Prostate gland (tissue), 2 donors: ENCODE results near the gene NRCAM.

Experiments used
- CTCF ChIP-seq, 4 experiments: fragments of 200-600 bp in 2 of 4; fragments of 450-650 bp in 2 of 4; sonication (generic) in 2 of 4; IDR thresholded peaks; 1 replicate in 3 of 4; 2 replicates in 1 of 4; pipeline ENCODE4 v1.5.1; 2016 to 2019; ENCODE audit warnings: antibody characterized with exemption in 4 of 4, mild to moderate bottlenecking in 2 of 4, moderate library complexity in 2 of 4
- POLR2A ChIP-seq: fragments of 450-650 bp; IDR thresholded peaks from one replicate; pipeline ENCODE4 v1.6.1; 2016; ENCODE audit warnings: antibody characterized with exemption, mild to moderate bottlenecking
- POLR2AphosphoS5 ChIP-seq: sonication (generic); formaldehyde crosslinking; IDR thresholded peaks from one replicate; pipeline ENCODE4 v1.6.1; 2017; ENCODE audit warnings: antibody characterized with exemption

DNA sequence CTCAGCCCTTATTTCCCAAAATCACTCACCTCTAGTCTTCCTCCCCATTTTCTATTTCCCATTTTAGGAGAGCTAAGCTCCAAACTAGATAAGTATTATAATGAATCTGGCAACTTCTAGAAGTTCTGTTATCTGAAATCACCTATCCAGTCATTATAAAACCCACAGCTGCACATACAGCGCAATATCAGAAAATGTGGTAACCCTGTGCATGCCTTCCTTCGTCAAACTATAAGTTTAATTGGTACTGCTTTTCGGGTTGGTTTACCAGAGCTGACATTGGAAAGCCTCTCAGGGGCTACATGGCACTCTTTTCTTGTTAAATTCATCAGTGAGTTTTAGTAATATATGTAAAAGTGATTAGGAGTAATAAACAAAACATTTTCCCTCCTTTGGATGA, 327.7 kb downstream of the NRCAM start:
- TF ChIP-seq CTCF (IDR thresholded peaks at IDR 0.05) (no peak), POLR2AphosphoS5 (no peak), POLR2A (no peak)
